H1 (cell line): ENCODE results near the gene ST6GALNAC5. TPM values are rescaled to one million over a fixed set of nuclear protein-coding genes. Genes with fewer than 3 reads are reported as not detected.

Experiments
- CTCF ChIA-PET: fragments of 300-600 bp; sonication (Branson Sonifier 250); formaldehyde crosslinking; loops from one replicate; lab custom pipeline; 2021; ENCODE audit not compliant: partially characterized antibody; lab: Charles Lee
- POLR2A ChIA-PET: fragments of 300-600 bp; sonication (Branson Sonifier 250); formaldehyde crosslinking; loops from one replicate; lab custom pipeline; 2021; ENCODE audit warnings: inconsistent platforms; ENCODE audit not compliant: partially characterized antibody; lab: Charles Lee
- DNase-seq, 2 experiments: peaks; one replicate each; pipeline versions ENCODE4 v3.0.0 to v3.0.0-alpha.2; 2010 to 2022; ENCODE audit warnings: low spot score in 2 of 2, low read depth in 1 of 2, mixed read lengths in 1 of 2
- FAIRE-seq: peaks from 2 replicates; lab custom pipeline; 2011; peaks lifted over from hg19 to GRCh38; lab: Jason Lieb, UNC
- H2AFZ ChIP-seq: 2 replicates; pipeline ENCODE4 v1.8.1; 2012; ENCODE audit warnings: low read length, inconsistent platforms
- H2AK5ac ChIP-seq: 2 replicates; pipeline ENCODE4 v1.6.1; 2013; ENCODE audit warnings: low read depth, low read length
- H2BK120ac ChIP-seq: replicated peaks from 2 replicates; pipeline ENCODE3; 2013; ENCODE audit warnings: low read depth, low read length, inconsistent platforms
- H2BK12ac ChIP-seq: 2 replicates; pipeline ENCODE4 v1.6.1; 2013; ENCODE audit warnings: low read depth, low read length
- H2BK15ac ChIP-seq: 2 replicates; pipeline ENCODE4 v1.6.1; 2013; ENCODE audit warnings: low read length
- H2BK20ac ChIP-seq: 2 replicates; pipeline ENCODE4 v1.6.1; 2013; ENCODE audit warnings: low read length
- H2BK5ac ChIP-seq: 2 replicates; pipeline ENCODE4 v1.6.1; 2013; ENCODE audit warnings: low read depth, low read length
- H3K14ac ChIP-seq: 2 replicates; pipeline ENCODE4 v1.6.1; 2013; ENCODE audit warnings: inconsistent platforms; ENCODE audit not compliant: insufficient read length
- H3K18ac ChIP-seq: 2 replicates; pipeline ENCODE4 v1.6.1; 2013; ENCODE audit warnings: low read length; ENCODE audit errors: extremely low read depth
- H3K23ac ChIP-seq: 2 replicates; pipeline ENCODE4 v1.6.1; 2013; ENCODE audit warnings: inconsistent platforms; ENCODE audit not compliant: insufficient read length
- H3K23me2 ChIP-seq: 2 replicates; pipeline ENCODE4 v1.6.1; 2013; ENCODE audit warnings: low read depth, low read length
- H3K27ac ChIP-seq: 2 replicates; pipeline ENCODE4 v1.6.1; 2011; ENCODE audit warnings: low read depth, low read length, inconsistent platforms
- H3K27me3 ChIP-seq, 4 experiments: replicated peaks in 1 of 4; 1 replicate in 1 of 4; 2 replicates in 3 of 4; pipeline versions ENCODE4 v1.6.1 to v1.8.1; 2011 to 2013; ENCODE audit warnings: low read length in 3 of 4, mild to moderate bottlenecking in 3 of 4, inconsistent platforms in 2 of 4, mixed read lengths in 2 of 4, moderate library complexity in 1 of 4; ENCODE audit not compliant: control insufficient read depth in 3 of 4, insufficient read depth in 3 of 4; ENCODE audit errors: extremely low read depth in 1 of 4
- H3K36me3 ChIP-seq, 4 experiments: 2 replicates each; pipeline versions ENCODE4 v1.6.1 to v1.8.1; 2011 to 2013; ENCODE audit warnings: mild to moderate bottlenecking in 4 of 4, low read length in 3 of 4, moderate library complexity in 2 of 4, control low read depth in 1 of 4, inconsistent platforms in 1 of 4; ENCODE audit not compliant: insufficient read depth in 4 of 4, control insufficient read depth in 2 of 4
- H3K4ac ChIP-seq: replicated peaks from 2 replicates; pipeline ENCODE3; 2013; ENCODE audit warnings: low read length, low read depth, mixed read lengths, inconsistent platforms; ENCODE audit not compliant: insufficient read length
- H3K4me1 ChIP-seq, 4 experiments: replicated peaks in 1 of 4; 1 replicate in 1 of 4; 2 replicates in 3 of 4; pipeline versions ENCODE4 v1.6.1 to v1.8.1; 2011 to 2013; ENCODE audit warnings: low read length in 3 of 4, inconsistent platforms in 2 of 4, mixed read lengths in 1 of 4; ENCODE audit not compliant: insufficient read depth in 4 of 4, control insufficient read depth in 3 of 4
- H3K4me2 ChIP-seq, 2 experiments: 2 replicates each; pipeline versions ENCODE4 v1.6.1 to v1.8.1; 2011 to 2013; ENCODE audit warnings: low read depth in 2 of 2, low read length in 2 of 2, control low read depth in 1 of 2, inconsistent platforms in 1 of 2, mild to moderate bottlenecking in 1 of 2; ENCODE audit not compliant: insufficient read depth in 1 of 2
- H3K4me3 ChIP-seq, 4 experiments: fragments of 200-600, 300-600 bp in 1 of 4; sonication (generic), shearing (Covaris generic), sonication (Bioruptor Twin) in 1 of 4; 2 replicates each; pipeline versions ENCODE4 v1.5.1 to v1.8.1; 2011 to 2016; ENCODE audit warnings: low read length in 4 of 4, low read depth in 3 of 4, control low read depth in 2 of 4, inconsistent platforms in 2 of 4, mild to moderate bottlenecking in 2 of 4, mixed read lengths in 1 of 4, moderate library complexity in 1 of 4; ENCODE audit not compliant: insufficient read depth in 2 of 4; ENCODE audit errors: extremely low read depth in 1 of 4
- H3K56ac ChIP-seq: replicated peaks from 2 replicates; pipeline ENCODE3; 2013; ENCODE audit warnings: low read depth, mild to moderate bottlenecking, mixed read lengths, low read length, inconsistent platforms; ENCODE audit not compliant: insufficient read length
- H3K79me1 ChIP-seq: 2 replicates; pipeline ENCODE4 v1.6.1; 2013; ENCODE audit warnings: low read depth, low read length, control low read depth
- H3K79me2 ChIP-seq, 2 experiments: 2 replicates each; pipeline versions ENCODE4 v1.6.1 to v1.8.1; 2012 to 2013; ENCODE audit warnings: low read length in 2 of 2, mild to moderate bottlenecking in 2 of 2, inconsistent platforms in 1 of 2; ENCODE audit not compliant: insufficient read depth in 2 of 2, control insufficient read depth in 1 of 2
- H3K9ac ChIP-seq, 4 experiments: replicated peaks in 1 of 4; 1 replicate in 1 of 4; 2 replicates in 3 of 4; pipeline versions ENCODE4 v1.6.1 to v1.8.1; 2011 to 2013; ENCODE audit warnings: low read depth in 3 of 4, low read length in 3 of 4, control low read depth in 2 of 4, mild to moderate bottlenecking in 2 of 4, moderate library complexity in 2 of 4, inconsistent platforms in 1 of 4; ENCODE audit errors: extremely low read depth in 1 of 4
- H3K9me3 ChIP-seq, 2 experiments: 2 replicates each; pipeline versions ENCODE4 v1.6.1 to v1.8.1; 2012 to 2013; ENCODE audit warnings: mild to moderate bottlenecking in 2 of 2, moderate library complexity in 2 of 2, control low read depth in 1 of 2, inconsistent platforms in 1 of 2, low read depth in 1 of 2, low read length in 1 of 2, mixed read lengths in 1 of 2; ENCODE audit not compliant: insufficient read depth in 2 of 2
- H4K20me1 ChIP-seq, 2 experiments: replicated peaks in 1 of 2; 2 replicates each; pipeline versions ENCODE3 to v1.8.1; 2011 to 2013; ENCODE audit warnings: inconsistent platforms in 2 of 2, low read length in 2 of 2, mild to moderate bottlenecking in 1 of 2; ENCODE audit not compliant: insufficient read depth in 2 of 2, control insufficient read depth in 1 of 2
- H4K5ac ChIP-seq: 2 replicates; pipeline ENCODE4 v1.6.1; 2013; ENCODE audit warnings: low read length, low read depth, mixed read lengths, inconsistent platforms; ENCODE audit not compliant: insufficient read length
- H4K8ac ChIP-seq: 2 replicates; pipeline ENCODE4 v1.8.0; 2013; ENCODE audit warnings: mild to moderate bottlenecking, moderate library complexity, low read length, inconsistent platforms; ENCODE audit not compliant: insufficient read depth; ENCODE audit errors: extremely low read depth
- H4K91ac ChIP-seq: replicated peaks from 2 replicates; pipeline ENCODE3; 2013; ENCODE audit warnings: low read length, mixed read lengths, inconsistent platforms; ENCODE audit not compliant: insufficient read length
- ASH2L ChIP-seq: fragments of 200-600, 300-600 bp; sonication (generic); IDR thresholded peaks from one replicate; pipeline ENCODE4 v1.7.1; 2017; ENCODE audit warnings: low read length
- CEBPB ChIP-seq: IDR thresholded peaks from 2 replicates; pipeline ENCODE4 v1.6.1; 2012; ENCODE audit warnings: low read depth, low read length
- CREB1 ChIP-seq: IDR thresholded peaks from 2 replicates; pipeline ENCODE4 v1.6.1; 2012; ENCODE audit warnings: inconsistent platforms
- RBBP5 ChIP-seq: IDR thresholded peaks from 2 replicates; pipeline ENCODE4 v1.7.1; 2012; ENCODE audit warnings: low read depth, mild to moderate bottlenecking, inconsistent platforms, low read length, moderate library complexity, borderline replicate concordance
- SIRT6 ChIP-seq: IDR thresholded peaks from one replicate; pipeline ENCODE4 v1.7.1; 2012; ENCODE audit warnings: low read length, inconsistent platforms
- YY1 ChIP-seq: IDR thresholded peaks from 2 replicates; pipeline ENCODE4 v1.6.1; 2011; ENCODE audit warnings: low read depth, mild to moderate bottlenecking, low read length
- ZNF274 ChIP-seq: IDR thresholded peaks from 2 replicates; pipeline ENCODE4 v1.7.0; 2012; ENCODE audit warnings: low read length, borderline replicate concordance; ENCODE audit errors: extremely low read depth
- WGBS, 2 experiments: shearing (Covaris generic) in 1 of 2; methylation state at CpG; one replicate each; pipeline versions ENCODE4 v1.1.6 to v1.1.7; 2013 to 2015; ENCODE audit warnings: low lambda C conversion rate in 2 of 2, mixed read lengths in 2 of 2, inconsistent platforms in 1 of 2, low coverage in 1 of 2, missing lambda C conversion rate in 1 of 2; ENCODE audit not compliant: insufficient replicate concordance in 2 of 2, insufficient coverage in 1 of 2, insufficient read length in 1 of 2; ENCODE audit errors: extremely low coverage in 1 of 2, missing lambda C conversion rate in 1 of 2; 5-methylcytosine and 5-hydroxymethylcytosine counted together
- polyA plus RNA-seq, 7 experiments: library from polyadenylated mRNA; depleted of rRNA in 3 of 7; stranded (reverse) in 5 of 7; unstranded in 2 of 7; fragments of >200 nt in 5 of 7; fragments of 200-250 nt in 2 of 7; gene quantifications; 1 replicate in 5 of 7; 2 replicates in 1 of 7; 4 replicates in 1 of 7; pipeline versions ENCODE4 v1.2.1 to v1.2.3, GENCODE V29; 2011 to 2013; ENCODE audit warnings: missing spikeins in 2 of 7, mixed read lengths in 2 of 7
- total RNA-seq: library from RNA; stranded (reverse); fragmentation: NEBNext Ultra II Directional; extraction: Animal tissue kit (Norgen Biotek cat#: 25700); gene quantifications from 2 replicates; pipeline ENCODE4 v1.2.1, GENCODE V29; 2021

ST6GALNAC5 gene
- total and polyA plus RNA-seq, 2 of the 8 experiments (the other 6 are each of a cell fraction or from before 2014, with no cell fraction given): 6.2 to 7.3 TPM

- Histone ChIP-seq H2AFZ (no peak overlapping the region), H3K56ac (no peak overlapping the region), H3K4me2 (no peak overlapping the region), H2BK15ac (no peak overlapping the region), H3K27ac (no peak overlapping the region), H2BK120ac (no peak overlapping the region), H2BK12ac (no peak overlapping the region), H4K8ac (no peak overlapping the region), H4K5ac (no peak overlapping the region), H3K23ac (no peak overlapping the region), H3K4ac (no peak overlapping the region), H3K4me3 (no peak overlapping the region), H3K79me1 (no peaks in the 10 kb centered on the region), H3K79me2 (no peaks in the 10 kb centered on the region), H3K4me1 (no peaks in the 10 kb centered on the region), H3K14ac (no peak overlapping the region), H2BK20ac (no peak overlapping the region), H3K9me3 (no peaks in the 10 kb centered on the region), H4K20me1 (no peaks in the 10 kb centered on the region), H3K23me2 (no peaks in the 10 kb centered on the region), H4K91ac (no peak overlapping the region), H3K27me3 (no peaks in the 10 kb centered on the region), H3K36me3 (no peaks in the 10 kb centered on the region), H2BK5ac (no peak overlapping the region), H3K18ac (no peak overlapping the region), H3K9ac (no peak overlapping the region), H2AK5ac (no peak overlapping the region)
- WGBS, 2 experiments: 86% methylated on average over 2 of the region's 2 CpGs; no CpG with 5 or more reads in 1 of the 2 experiments
- no peak for FAIRE-seq
- ChIA-PET POLR2A (no interaction called here), CTCF (no interaction called here)
- TF ChIP-seq CREB1 (no peak), ZNF274 (no peak), ASH2L (no peak), CEBPB (no peak), RBBP5 (no peak), YY1 (no peak), SIRT6 (no peak)
- no peak for DNase-seq
Measured at GRCh38 chr1:76950306-76950705, 83.0 kb downstream of the ST6GALNAC5 start.
